Keratinocyte (primary cell): ENCODE results near the gene STRBP.

Experiments
- EZH2 ChIP-seq: IDR thresholded peaks from one replicate; pipeline ENCODE4 v1.6.1; 2012; ENCODE audit warnings: inconsistent platforms, mild to moderate bottlenecking, low read length, moderate library complexity
- TF ChIP-seq, protein P1 (sequence below), 3 experiments: IDR thresholded peaks in 1 of 3; conservative IDR thresholded peaks in 1 of 3; optimal IDR thresholded peaks in 1 of 3; 2 replicates in 2 of 3; 3 replicates in 1 of 3; pipeline versions ENCODE3 to v1.5.1; 2011; ENCODE audit warnings: low read length in 3 of 3, mild to moderate bottlenecking in 3 of 3, moderate library complexity in 2 of 3, control low read depth in 1 of 3, inconsistent platforms in 1 of 3; ENCODE audit not compliant: insufficient read depth in 2 of 3; ENCODE audit errors: extremely low read depth in 1 of 3

- TF ChIP-seq, protein P1, sequence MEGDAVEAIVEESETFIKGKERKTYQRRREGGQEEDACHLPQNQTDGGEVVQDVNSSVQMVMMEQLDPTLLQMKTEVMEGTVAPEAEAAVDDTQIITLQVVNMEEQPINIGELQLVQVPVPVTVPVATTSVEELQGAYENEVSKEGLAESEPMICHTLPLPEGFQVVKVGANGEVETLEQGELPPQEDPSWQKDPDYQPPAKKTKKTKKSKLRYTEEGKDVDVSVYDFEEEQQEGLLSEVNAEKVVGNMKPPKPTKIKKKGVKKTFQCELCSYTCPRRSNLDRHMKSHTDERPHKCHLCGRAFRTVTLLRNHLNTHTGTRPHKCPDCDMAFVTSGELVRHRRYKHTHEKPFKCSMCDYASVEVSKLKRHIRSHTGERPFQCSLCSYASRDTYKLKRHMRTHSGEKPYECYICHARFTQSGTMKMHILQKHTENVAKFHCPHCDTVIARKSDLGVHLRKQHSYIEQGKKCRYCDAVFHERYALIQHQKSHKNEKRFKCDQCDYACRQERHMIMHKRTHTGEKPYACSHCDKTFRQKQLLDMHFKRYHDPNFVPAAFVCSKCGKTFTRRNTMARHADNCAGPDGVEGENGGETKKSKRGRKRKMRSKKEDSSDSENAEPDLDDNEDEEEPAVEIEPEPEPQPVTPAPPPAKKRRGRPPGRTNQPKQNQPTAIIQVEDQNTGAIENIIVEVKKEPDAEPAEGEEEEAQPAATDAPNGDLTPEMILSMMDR (optimal IDR thresholded peaks at IDR 0.05 in 1 of 3, IDR thresholded peaks at IDR 0.05 in 1 of 3, conservative IDR thresholded peaks at IDR 0.05 in 1 of 3; ENCODE audit: extremely low read depth in 1 of 3, insufficient read depth in 2 of 3, low read length in 3 of 3): no peak
- no peak for TF ChIP-seq EZH2
Observed at GRCh38 chr9:123267481-123268198, 746 bp downstream of the STRBP start.
